HCT116 (cell line): ENCODE data around the gene PPM1H. TPM values are rescaled to one million over a fixed set of nuclear protein-coding genes. Genes with fewer than 3 reads are reported as not detected.

Source experiments
- ATAC-seq: fragments of 200-7000 bp; cut with Tn5 transposase; 2 replicates; pipeline ENCODE4 v1.9.1; 2020; ENCODE audit warnings: mild to moderate bottlenecking, moderate library complexity
- BruUV-seq: library from RNA; stranded (reverse); fragments of 400-500 nt; replicated peaks from 2 replicates; lab custom pipeline; 2021; lab: Mats Ljungman, UMichigan
- CTCF ChIA-PET: fragments of 300-600 bp; sonication (Branson Sonifier 250); formaldehyde crosslinking; loops from one replicate; lab custom pipeline; 2021; ENCODE audit warnings: antibody characterized with exemption; lab: Charles Lee
- POLR2A ChIA-PET: fragments of 300-600, 350-600 bp; sonication (Branson Sonifier 250); formaldehyde crosslinking; loops from one replicate; lab custom pipeline; 2021; ENCODE audit warnings: antibody characterized with exemption; lab: Charles Lee
- RAD21 ChIA-PET, 2 experiments: fragments of 300-600 bp; sonication (Branson Sonifier 250); formaldehyde crosslinking; loops; one replicate each; lab custom pipeline; 2023; ENCODE audit warnings: low total read pairs in 2 of 2; ENCODE audit not compliant: uncharacterized antibody in 2 of 2, unreplicated experiment in 2 of 2, low non-redundant PET in 1 of 2; lab: Charles Lee
- DNase-seq: peaks from one replicate; pipeline ENCODE4 v3.0.0-alpha.2; 2010; ENCODE audit warnings: low read depth, low spot score
- H2AFZ ChIP-seq: fragments of 200-600 bp; shearing (Covaris generic), sonication (generic); 2 replicates; pipeline ENCODE4 v1.6.1; 2017; ENCODE audit warnings: low read depth, mixed run types, mixed read lengths, antibody characterized with exemption, low read length; ENCODE audit not compliant: poor library complexity, severe bottlenecking
- H3K27ac ChIP-seq: 2 replicates; pipeline ENCODE4 v1.5.1; 2012; ENCODE audit warnings: low read depth, low read length
- H3K27me3 ChIP-seq: fragments of 200-600 bp; sonication (generic); 2 replicates; pipeline ENCODE4 v1.6.1; 2016; ENCODE audit warnings: mixed run types, low read length, mixed read lengths; ENCODE audit not compliant: insufficient read depth
- H3K36me3 ChIP-seq, 2 experiments: fragments of 200-500 bp in 1 of 2; fragments of 200-600 bp in 1 of 2; sonication (Bioruptor generic) in 1 of 2; sonication (generic) in 1 of 2; 2 replicates each; pipeline versions ENCODE4 v1.5.1 to v1.6.1; 2014 to 2016; ENCODE audit warnings: low read length in 2 of 2, inconsistent platforms in 1 of 2, mixed read lengths in 1 of 2, mixed run types in 1 of 2; ENCODE audit not compliant: insufficient read depth in 2 of 2, control insufficient read depth in 1 of 2
- H3K4me1 ChIP-seq, 2 experiments: fragments of 200-600 bp in 1 of 2; sonication (generic) in 1 of 2; 2 replicates each; pipeline versions ENCODE4 v1.5.1 to v1.6.1; 2012 to 2017; ENCODE audit warnings: low read length in 2 of 2, inconsistent platforms in 1 of 2, mild to moderate bottlenecking in 1 of 2, mixed read lengths in 1 of 2, mixed run types in 1 of 2, moderate library complexity in 1 of 2; ENCODE audit not compliant: insufficient read depth in 2 of 2, control insufficient read depth in 1 of 2
- H3K4me2 ChIP-seq: fragments of 200-600 bp; sonication (generic); 2 replicates; pipeline ENCODE4 v1.6.1; 2017; ENCODE audit warnings: mixed run types, low read length, mixed read lengths
- H3K4me3 ChIP-seq, 2 experiments: fragments of 200-600 bp in 1 of 2; sonication (generic) in 1 of 2; replicated peaks in 1 of 2; 2 replicates each; pipeline ENCODE4 v1.5.1; 2011 to 2016; ENCODE audit warnings: low read length in 2 of 2, control low read depth in 1 of 2, low read depth in 1 of 2, mild to moderate bottlenecking in 1 of 2, mixed read lengths in 1 of 2, mixed run types in 1 of 2
- H3K79me2 ChIP-seq: fragments of 200-600 bp; sonication (generic); 2 replicates; pipeline ENCODE4 v1.6.1; 2017; ENCODE audit warnings: mild to moderate bottlenecking, mixed run types, low read length, moderate library complexity, mixed read lengths; ENCODE audit not compliant: insufficient read depth
- H3K9ac ChIP-seq: fragments of 200-600 bp; sonication (generic); 2 replicates; pipeline ENCODE4 v1.6.1; 2016; ENCODE audit warnings: low read length, mixed read lengths
- H3K9me2 ChIP-seq: fragments of 200-600 bp; sonication (generic), shearing (Covaris generic); 2 replicates; pipeline ENCODE4 v1.6.1; 2017; ENCODE audit warnings: mixed run types, mild to moderate bottlenecking, moderate library complexity; ENCODE audit not compliant: insufficient read depth
- H3K9me3 ChIP-seq, 2 experiments: fragments of 200-500 bp in 1 of 2; fragments of 200-600 bp in 1 of 2; sonication (Bioruptor generic) in 1 of 2; sonication (generic) in 1 of 2; 2 replicates each; pipeline ENCODE4 v1.6.1; 2014 to 2017; ENCODE audit warnings: low read length in 2 of 2, mixed read lengths in 2 of 2, inconsistent platforms in 1 of 2, low read depth in 1 of 2, mild to moderate bottlenecking in 1 of 2, mixed run types in 1 of 2, moderate library complexity in 1 of 2; ENCODE audit not compliant: control insufficient read depth in 1 of 2, insufficient read depth in 1 of 2
- H4K20me1 ChIP-seq: fragments of 200-600 bp; sonication (generic), shearing (Covaris generic); 2 replicates; pipeline ENCODE4 v1.6.1; 2017; ENCODE audit warnings: mixed run types, mild to moderate bottlenecking, moderate library complexity; ENCODE audit not compliant: insufficient read depth
- EGR1 ChIP-seq: IDR thresholded peaks from 2 replicates; pipeline ENCODE4 v1.6.1; 2012; ENCODE audit warnings: low read depth
- ELF1 ChIP-seq: IDR thresholded peaks from 2 replicates; pipeline ENCODE4 v1.6.1; 2012; ENCODE audit warnings: low read depth, borderline replicate concordance
- EZH2 ChIP-seq: fragments of 200-600 bp; sonication (generic); IDR thresholded peaks from 2 replicates; pipeline ENCODE4 v1.6.1; 2017; ENCODE audit warnings: antibody characterized with exemption, mixed run types
- EZH2phosphoT487 ChIP-seq: fragments of 200-600 bp; IDR thresholded peaks from 2 replicates; pipeline ENCODE4 v1.6.1; 2018; ENCODE audit warnings: antibody characterized with exemption, borderline replicate concordance
- JUND ChIP-seq: IDR thresholded peaks from 2 replicates; pipeline ENCODE4 v1.6.1; 2012
- SIN3A ChIP-seq: IDR thresholded peaks from 2 replicates; pipeline ENCODE4 v1.6.1; 2012; ENCODE audit warnings: low read depth
- SP1 ChIP-seq: IDR thresholded peaks from 2 replicates; pipeline ENCODE4 v1.6.1; 2012; ENCODE audit warnings: low read depth
- intact Hi-C: fragments of 100-400 bp; cut with micrococcal nuclease; formaldehyde crosslinking; loops from 2 replicates; pipeline ENCODE4 v1.10.0; 2022
- total RNA-seq: library from RNA; stranded (reverse); gene quantifications from one replicate; pipeline ENCODE4 v1.2.1, GENCODE V29; 2021; ENCODE audit not compliant: unreplicated experiment
- TF ChIP-seq, protein P1 (sequence below), 3 experiments: fragments of 200-600 bp in 1 of 3; sonication (generic) in 1 of 3; IDR thresholded peaks in 2 of 3; conservative IDR thresholded peaks in 1 of 3; 2 replicates each; pipeline ENCODE4 v1.5.1; 2012 to 2017; ENCODE audit warnings: low read depth in 2 of 3, low read length in 2 of 3, antibody characterized with exemption in 1 of 3, borderline replicate concordance in 1 of 3, control low read depth in 1 of 3, mild to moderate bottlenecking in 1 of 3, mixed read lengths in 1 of 3, mixed run types in 1 of 3, moderate library complexity in 1 of 3; ENCODE audit not compliant: insufficient read depth in 1 of 3

The PPM1H gene
- total RNA-seq, 1 experiment from 2014 or later = 8.0 TPM

GRCh38 chr12:62718762-62719426 is 216.1 kb downstream of the PPM1H start (continued):
- TF ChIP-seq EZH2 (no peak), SP1 (no peak), EGR1 (no peak), SIN3A (no peak), EZH2phosphoT487 (no peak)

DNA sequence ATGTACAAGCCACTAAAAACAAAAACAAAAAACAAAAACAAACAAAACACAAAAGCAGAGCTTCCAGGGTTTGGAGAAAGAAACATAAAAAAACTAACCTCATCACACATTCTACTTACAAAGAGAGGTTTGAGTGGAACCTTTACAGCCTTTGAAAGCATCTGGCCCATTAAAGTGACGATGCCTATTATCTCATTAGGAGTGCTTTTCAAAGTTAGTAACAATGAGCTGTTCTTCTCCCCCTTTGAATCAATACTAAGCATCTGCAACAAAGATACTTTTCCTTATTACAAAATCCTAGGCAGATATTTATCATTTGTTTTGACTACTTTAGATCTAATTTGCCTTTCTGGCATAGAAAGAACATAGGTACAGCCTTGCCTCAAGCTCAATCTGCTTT is 217.3 kb downstream of the PPM1H start:
- no peak for DNase-seq
- no peak for TF ChIP-seq JUND
- no peak for TF ChIP-seq ELF1
- TF ChIP-seq, protein P1, sequence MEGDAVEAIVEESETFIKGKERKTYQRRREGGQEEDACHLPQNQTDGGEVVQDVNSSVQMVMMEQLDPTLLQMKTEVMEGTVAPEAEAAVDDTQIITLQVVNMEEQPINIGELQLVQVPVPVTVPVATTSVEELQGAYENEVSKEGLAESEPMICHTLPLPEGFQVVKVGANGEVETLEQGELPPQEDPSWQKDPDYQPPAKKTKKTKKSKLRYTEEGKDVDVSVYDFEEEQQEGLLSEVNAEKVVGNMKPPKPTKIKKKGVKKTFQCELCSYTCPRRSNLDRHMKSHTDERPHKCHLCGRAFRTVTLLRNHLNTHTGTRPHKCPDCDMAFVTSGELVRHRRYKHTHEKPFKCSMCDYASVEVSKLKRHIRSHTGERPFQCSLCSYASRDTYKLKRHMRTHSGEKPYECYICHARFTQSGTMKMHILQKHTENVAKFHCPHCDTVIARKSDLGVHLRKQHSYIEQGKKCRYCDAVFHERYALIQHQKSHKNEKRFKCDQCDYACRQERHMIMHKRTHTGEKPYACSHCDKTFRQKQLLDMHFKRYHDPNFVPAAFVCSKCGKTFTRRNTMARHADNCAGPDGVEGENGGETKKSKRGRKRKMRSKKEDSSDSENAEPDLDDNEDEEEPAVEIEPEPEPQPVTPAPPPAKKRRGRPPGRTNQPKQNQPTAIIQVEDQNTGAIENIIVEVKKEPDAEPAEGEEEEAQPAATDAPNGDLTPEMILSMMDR (IDR thresholded peaks at IDR 0.05 in 2 of 3, conservative IDR thresholded peaks at IDR 0.05 in 1 of 3; ENCODE audit: borderline replicate concordance in 1 of 3, insufficient read depth in 1 of 3, low read depth in 2 of 3, low read length in 2 of 3) = no peak
- Histone ChIP-seq H3K9ac (no peak overlapping the region), H3K9me2 (no peaks in the 10 kb centered on the region), H3K4me1 (peaks cover 15 to 32% of the 10 kb centered on the region in 2 experiments), H4K20me1 (no peaks in the 10 kb centered on the region), H3K79me2 (no peaks in the 10 kb centered on the region), H3K4me2 (no peak overlapping the region), H2AFZ (no peak overlapping the region), H3K27me3 (no peaks in the 10 kb centered on the region), H3K9me3 (no peaks in the 10 kb centered on the region), H3K27ac (no peak overlapping the region), H3K36me3 (no peaks in the 10 kb centered on the region), H3K4me3 (no peak overlapping the region)
- RAD21 ChIA-PET = no interaction called here
- intact Hi-C loops = no loop called here
- CTCF ChIA-PET = no interaction called here
- POLR2A ChIA-PET = no interaction called here
- ATAC-seq = no peak
- BruUV-seq = no TSS peak
